ENCODE results near the gene RAB12. TPM values are rescaled to one million over a fixed set of nuclear protein-coding genes. Genes with fewer than 3 reads are reported as not detected.

RAB12 gene
- total and polyA plus RNA-seq, 2 of the 13 experiments (the other 11 are each of a cell fraction or from before 2014, with no cell fraction given), result 9.5 to 25.3 TPM

DNA sequence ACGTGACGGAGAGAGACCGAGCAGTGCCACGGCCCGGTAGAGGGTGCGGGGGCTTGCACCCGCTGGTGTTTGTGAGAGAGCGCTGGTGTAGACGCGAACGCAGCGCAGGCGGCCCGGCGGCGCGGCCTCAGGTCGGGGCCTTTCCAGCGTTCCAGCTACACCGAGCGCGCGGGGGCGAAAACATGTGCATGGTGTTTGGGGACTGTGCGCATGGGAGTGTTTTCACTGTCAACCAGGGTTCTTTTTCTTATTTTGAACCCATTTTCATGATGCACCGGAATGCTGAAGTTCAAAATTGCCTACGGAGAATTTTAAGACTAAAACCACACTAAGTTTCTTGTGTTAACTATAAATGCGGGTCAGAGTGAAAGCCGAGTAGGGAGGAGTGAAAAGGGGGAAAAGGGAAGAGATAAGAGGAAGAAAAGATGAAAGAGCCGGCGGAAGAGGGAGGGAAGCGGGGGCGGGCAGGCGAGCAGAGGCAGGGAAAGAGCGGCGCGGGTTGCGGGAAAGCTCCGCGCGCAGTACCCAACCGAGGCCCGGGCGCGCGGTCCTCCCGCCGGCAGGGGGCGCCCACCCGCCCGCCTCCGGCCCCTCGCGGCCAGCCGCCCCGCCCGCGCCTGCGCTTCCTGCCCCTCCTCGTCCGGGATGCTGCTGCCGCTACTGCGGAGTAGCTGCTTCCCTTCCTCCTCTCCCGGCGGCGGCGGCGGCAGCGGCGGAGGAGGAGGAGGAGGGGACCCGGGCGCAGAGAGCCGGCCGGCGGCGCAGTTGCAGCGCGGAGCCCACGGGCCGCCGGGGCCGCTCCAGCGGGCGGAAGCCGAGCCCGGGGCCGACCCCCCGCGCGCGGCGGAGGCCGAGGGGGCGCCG lies at the start of gene RAB12 (continued):
- TF ChIP-seq, protein P1, sequence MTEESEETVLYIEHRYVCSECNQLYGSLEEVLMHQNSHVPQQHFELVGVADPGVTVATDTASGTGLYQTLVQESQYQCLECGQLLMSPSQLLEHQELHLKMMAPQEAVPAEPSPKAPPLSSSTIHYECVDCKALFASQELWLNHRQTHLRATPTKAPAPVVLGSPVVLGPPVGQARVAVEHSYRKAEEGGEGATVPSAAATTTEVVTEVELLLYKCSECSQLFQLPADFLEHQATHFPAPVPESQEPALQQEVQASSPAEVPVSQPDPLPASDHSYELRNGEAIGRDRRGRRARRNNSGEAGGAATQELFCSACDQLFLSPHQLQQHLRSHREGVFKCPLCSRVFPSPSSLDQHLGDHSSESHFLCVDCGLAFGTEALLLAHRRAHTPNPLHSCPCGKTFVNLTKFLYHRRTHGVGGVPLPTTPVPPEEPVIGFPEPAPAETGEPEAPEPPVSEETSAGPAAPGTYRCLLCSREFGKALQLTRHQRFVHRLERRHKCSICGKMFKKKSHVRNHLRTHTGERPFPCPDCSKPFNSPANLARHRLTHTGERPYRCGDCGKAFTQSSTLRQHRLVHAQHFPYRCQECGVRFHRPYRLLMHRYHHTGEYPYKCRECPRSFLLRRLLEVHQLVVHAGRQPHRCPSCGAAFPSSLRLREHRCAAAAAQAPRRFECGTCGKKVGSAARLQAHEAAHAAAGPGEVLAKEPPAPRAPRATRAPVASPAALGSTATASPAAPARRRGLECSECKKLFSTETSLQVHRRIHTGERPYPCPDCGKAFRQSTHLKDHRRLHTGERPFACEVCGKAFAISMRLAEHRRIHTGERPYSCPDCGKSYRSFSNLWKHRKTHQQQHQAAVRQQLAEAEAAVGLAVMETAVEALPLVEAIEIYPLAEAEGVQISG (CRISPR knock-in tag; IDR thresholded peaks at IDR 0.05), result peak; percentile 98
- TF ChIP-seq PPARG (CRISPR knock-in tag; conservative IDR thresholded peaks at IDR 0.05), result peak; percentile 64; the same call in 1 of the 2 replicates
- TF ChIP-seq DNMT3B (CRISPR knock-in tag; conservative IDR thresholded peaks at IDR 0.05), result no peak
- no peak for TF ChIP-seq STAG1 (CRISPR knock-in tag; IDR thresholded peaks at IDR 0.05)
- TF ChIP-seq ZNF256 (CRISPR knock-in tag; conservative IDR thresholded peaks at IDR 0.05), result no peak
- no peak for TF ChIP-seq ZNF335 (CRISPR knock-in tag; IDR thresholded peaks at IDR 0.05)
- no peak for TF ChIP-seq ZMYM2 (CRISPR knock-in tag; IDR thresholded peaks at IDR 0.05)
- TF ChIP-seq, protein P2, sequence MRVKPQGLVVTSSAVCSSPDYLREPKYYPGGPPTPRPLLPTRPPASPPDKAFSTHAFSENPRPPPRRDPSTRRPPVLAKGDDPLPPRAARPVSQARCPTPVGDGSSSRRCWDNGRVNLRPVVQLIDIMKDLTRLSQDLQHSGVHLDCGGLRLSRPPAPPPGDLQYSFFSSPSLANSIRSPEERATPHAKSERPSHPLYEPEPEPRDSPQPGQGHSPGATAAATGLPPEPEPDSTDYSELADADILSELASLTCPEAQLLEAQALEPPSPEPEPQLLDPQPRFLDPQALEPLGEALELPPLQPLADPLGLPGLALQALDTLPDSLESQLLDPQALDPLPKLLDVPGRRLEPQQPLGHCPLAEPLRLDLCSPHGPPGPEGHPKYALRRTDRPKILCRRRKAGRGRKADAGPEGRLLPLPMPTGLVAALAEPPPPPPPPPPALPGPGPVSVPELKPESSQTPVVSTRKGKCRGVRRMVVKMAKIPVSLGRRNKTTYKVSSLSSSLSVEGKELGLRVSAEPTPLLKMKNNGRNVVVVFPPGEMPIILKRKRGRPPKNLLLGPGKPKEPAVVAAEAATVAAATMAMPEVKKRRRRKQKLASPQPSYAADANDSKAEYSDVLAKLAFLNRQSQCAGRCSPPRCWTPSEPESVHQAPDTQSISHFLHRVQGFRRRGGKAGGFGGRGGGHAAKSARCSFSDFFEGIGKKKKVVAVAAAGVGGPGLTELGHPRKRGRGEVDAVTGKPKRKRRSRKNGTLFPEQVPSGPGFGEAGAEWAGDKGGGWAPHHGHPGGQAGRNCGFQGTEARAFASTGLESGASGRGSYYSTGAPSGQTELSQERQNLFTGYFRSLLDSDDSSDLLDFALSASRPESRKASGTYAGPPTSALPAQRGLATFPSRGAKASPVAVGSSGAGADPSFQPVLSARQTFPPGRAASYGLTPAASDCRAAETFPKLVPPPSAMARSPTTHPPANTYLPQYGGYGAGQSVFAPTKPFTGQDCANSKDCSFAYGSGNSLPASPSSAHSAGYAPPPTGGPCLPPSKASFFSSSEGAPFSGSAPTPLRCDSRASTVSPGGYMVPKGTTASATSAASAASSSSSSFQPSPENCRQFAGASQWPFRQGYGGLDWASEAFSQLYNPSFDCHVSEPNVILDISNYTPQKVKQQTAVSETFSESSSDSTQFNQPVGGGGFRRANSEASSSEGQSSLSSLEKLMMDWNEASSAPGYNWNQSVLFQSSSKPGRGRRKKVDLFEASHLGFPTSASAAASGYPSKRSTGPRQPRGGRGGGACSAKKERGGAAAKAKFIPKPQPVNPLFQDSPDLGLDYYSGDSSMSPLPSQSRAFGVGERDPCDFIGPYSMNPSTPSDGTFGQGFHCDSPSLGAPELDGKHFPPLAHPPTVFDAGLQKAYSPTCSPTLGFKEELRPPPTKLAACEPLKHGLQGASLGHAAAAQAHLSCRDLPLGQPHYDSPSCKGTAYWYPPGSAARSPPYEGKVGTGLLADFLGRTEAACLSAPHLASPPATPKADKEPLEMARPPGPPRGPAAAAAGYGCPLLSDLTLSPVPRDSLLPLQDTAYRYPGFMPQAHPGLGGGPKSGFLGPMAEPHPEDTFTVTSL (CRISPR knock-in tag; IDR thresholded peaks at IDR 0.05; ENCODE audit: borderline replicate concordance), result no peak
- TF ChIP-seq ZNF605 (CRISPR knock-in tag; IDR thresholded peaks at IDR 0.05), result no peak
- TF ChIP-seq SUZ12 (IDR thresholded peaks at IDR 0.05; ENCODE audit: low read depth, low read length), result no peak
- TF ChIP-seq ZNF496 (CRISPR knock-in tag; IDR thresholded peaks at IDR 0.05; ENCODE audit: insufficient replicate concordance), result no peak
- no peak for TF ChIP-seq EHMT2 (IDR thresholded peaks at IDR 0.05; ENCODE audit: borderline replicate concordance, low read depth, low read length)
- no peak for TF ChIP-seq ZNF556 (CRISPR knock-in tag; IDR thresholded peaks at IDR 0.05; ENCODE audit: borderline replicate concordance)
- no peak for TF ChIP-seq ZFP36L2 (CRISPR knock-in tag; IDR thresholded peaks at IDR 0.05)
- no peak for TF ChIP-seq ZNF446 (CRISPR knock-in tag; IDR thresholded peaks at IDR 0.05)
- no peak for TF ChIP-seq ZFYVE20 (CRISPR knock-in tag; IDR thresholded peaks at IDR 0.05; ENCODE audit: borderline replicate concordance, low read depth)
- TF ChIP-seq, protein P3, sequence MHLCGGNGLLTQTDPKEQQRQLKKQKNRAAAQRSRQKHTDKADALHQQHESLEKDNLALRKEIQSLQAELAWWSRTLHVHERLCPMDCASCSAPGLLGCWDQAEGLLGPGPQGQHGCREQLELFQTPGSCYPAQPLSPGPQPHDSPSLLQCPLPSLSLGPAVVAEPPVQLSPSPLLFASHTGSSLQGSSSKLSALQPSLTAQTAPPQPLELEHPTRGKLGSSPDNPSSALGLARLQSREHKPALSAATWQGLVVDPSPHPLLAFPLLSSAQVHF (CRISPR knock-in tag; IDR thresholded peaks at IDR 0.05), result no peak
- no peak for TF ChIP-seq RBM22 (optimal IDR thresholded peaks at IDR 0.05; ENCODE audit: low read length)
- no peak for TF ChIP-seq ZNF333 (CRISPR knock-in tag; IDR thresholded peaks at IDR 0.05; ENCODE audit: borderline replicate concordance)
- TF ChIP-seq MED1 (CRISPR knock-in tag; IDR thresholded peaks at IDR 0.05), result peak; percentile 16; the same call in 1 of the 2 replicates

Measured in HepG2 (cell line).